Endothelial cell (in vitro differentiated cells): ENCODE data around the gene KLK15. TPM values are rescaled to one million over a fixed set of nuclear protein-coding genes. Genes with fewer than 3 reads are reported as not detected.

Experiments used
- DNase-seq: peaks from one replicate; pipeline ENCODE4 v3.0.0; 2021; ENCODE audit warnings: low spot score
- H3K27ac Mint-ChIP-seq: one replicate; pipeline ENCODE4 v1.8.0; 2021; ENCODE audit warnings: mixed read lengths, inconsistent platforms; ENCODE audit not compliant: unreplicated experiment
- H3K27me3 Mint-ChIP-seq: one replicate; pipeline ENCODE4 v1.8.0; 2021; ENCODE audit warnings: mild to moderate bottlenecking, moderate library complexity, mixed read lengths, inconsistent platforms; ENCODE audit not compliant: unreplicated experiment
- H3K36me3 Mint-ChIP-seq: one replicate; pipeline ENCODE4 v1.8.0; 2021; ENCODE audit warnings: mild to moderate bottlenecking, low read depth, mixed read lengths, inconsistent platforms; ENCODE audit not compliant: unreplicated experiment
- H3K4me1 Mint-ChIP-seq: one replicate; pipeline ENCODE4 v1.8.0; 2021; ENCODE audit warnings: mild to moderate bottlenecking, mixed read lengths, inconsistent platforms; ENCODE audit not compliant: unreplicated experiment
- H3K4me3 Mint-ChIP-seq: one replicate; pipeline ENCODE4 v1.8.0; 2021; ENCODE audit warnings: mild to moderate bottlenecking, mixed read lengths, inconsistent platforms; ENCODE audit not compliant: unreplicated experiment
- H3K9me3 Mint-ChIP-seq: one replicate; pipeline ENCODE4 v1.8.0; 2021; ENCODE audit warnings: mixed read lengths, inconsistent platforms; ENCODE audit not compliant: unreplicated experiment
- CTCF ChIP-seq: fragments of 200-600 bp; sonication (generic); IDR thresholded peaks from one replicate; pipeline ENCODE4 v1.5.0; 2021; ENCODE audit warnings: antibody characterized with exemption; ENCODE audit not compliant: unreplicated experiment
- total RNA-seq: library from RNA; stranded (reverse); fragmentation: NEBNext Ultra II Directional; extraction: Animal tissue kit (Norgen Biotek cat#: 25700); gene quantifications from one replicate; pipeline ENCODE4 v1.2.1, GENCODE V29; 2021; ENCODE audit not compliant: unreplicated experiment

KLK15 gene
- total RNA-seq, 1 donor from 2014 or later = not detected

- H3K4me1 Mint-ChIP-seq = peaks cover 10% of the 10 kb centered on the region
- no peak for TF ChIP-seq CTCF
- no peak overlapping the region for H3K27ac Mint-ChIP-seq
- peaks cover 23% of the 10 kb centered on the region for H3K36me3 Mint-ChIP-seq
- DNase-seq = no peak
- H3K9me3 Mint-ChIP-seq = peaks cover 12% of the 10 kb centered on the region
- H3K27me3 Mint-ChIP-seq = peaks cover 15% of the 10 kb centered on the region
- H3K4me3 Mint-ChIP-seq = no peak overlapping the region
Observed at GRCh38 chr19:50808856-50809255, 24.5 kb downstream of the KLK15 start.

GRCh38 chr19:50804420-50805272, 28.7 kb downstream of the KLK15 start:
- peaks cover 10% of the 10 kb centered on the region for H3K27me3 Mint-ChIP-seq
- peak; percentile 96 for DNase-seq
- peak overlapping the region; percentile 99 for H3K4me3 Mint-ChIP-seq
- H3K4me1 Mint-ChIP-seq = peaks cover 20% of the 10 kb centered on the region
- H3K36me3 Mint-ChIP-seq = peaks cover 23% of the 10 kb centered on the region
- peak overlapping the region; percentile 97 for H3K27ac Mint-ChIP-seq
- no peaks in the 10 kb centered on the region for H3K9me3 Mint-ChIP-seq
- TF ChIP-seq CTCF = no peak

- peaks cover 10% of the 10 kb centered on the region for H3K27me3 Mint-ChIP-seq
- TF ChIP-seq CTCF = no peak
- H3K9me3 Mint-ChIP-seq = no peaks in the 10 kb centered on the region
- DNase-seq = peak; percentile 40
- H3K36me3 Mint-ChIP-seq = peaks cover 23% of the 10 kb centered on the region
- H3K27ac Mint-ChIP-seq = peak overlapping the region; percentile 97
- peak overlapping the region; percentile 99 for H3K4me3 Mint-ChIP-seq
- H3K4me1 Mint-ChIP-seq = peaks cover 20% of the 10 kb centered on the region
Observed at GRCh38 chr19:50803633-50804419, 29.5 kb downstream of the KLK15 start.

GRCh38 chr19:50801107-50801506, 32.3 kb downstream of the KLK15 start:
- H3K4me3 Mint-ChIP-seq = peak overlapping the region; percentile 45
- peaks cover 21% of the 10 kb centered on the region for H3K36me3 Mint-ChIP-seq
- H3K27ac Mint-ChIP-seq = no peak overlapping the region

More at GRCh38 chr19:50801107-50801506, 32.3 kb downstream of the KLK15 start:
- TF ChIP-seq CTCF = no peak
- DNase-seq = no peak
- Mint-ChIP-seq H3K9me3 (no peaks in the 10 kb centered on the region), H3K27me3 (peaks cover 6% of the 10 kb centered on the region), H3K4me1 (peaks cover 19% of the 10 kb centered on the region)
